BE2C (cell line): Measurements from ENCODE around the gene BOK.

ENCODE experiments used
- DNase-seq: peaks from one replicate; pipeline ENCODE4 v3.0.0-alpha.2; 2020
- H3K27me3 ChIP-seq: fragments of 250-450 bp; sonication (Bioruptor Pico); 2 replicates; pipeline ENCODE4 v1.5.1; 2020; ENCODE audit warnings: mild to moderate bottlenecking
- H3K36me3 ChIP-seq: fragments of 250-450 bp; sonication (Bioruptor Pico); 2 replicates; pipeline ENCODE4 v1.5.1; 2020; ENCODE audit warnings: mild to moderate bottlenecking
- H3K4me1 ChIP-seq: fragments of 250-450 bp; sonication (Bioruptor Pico); 2 replicates; pipeline ENCODE4 v1.5.1; 2020
- H3K4me3 ChIP-seq: 2 replicates; pipeline ENCODE4 v1.5.1; 2011; ENCODE audit warnings: low read depth, low read length
- H3K9me3 ChIP-seq: fragments of 250-450 bp; sonication (Bioruptor Pico); 2 replicates; pipeline ENCODE4 v1.5.1; 2020
- CTCF ChIP-seq: IDR thresholded peaks from 2 replicates; pipeline ENCODE4 v1.5.1; 2012; ENCODE audit warnings: mild to moderate bottlenecking, low read depth, low read length

Gene BOK

GRCh38 chr2:241547781-241548450, 10.6 kb upstream of the BOK start:
- Histone ChIP-seq H3K4me3 (no peak overlapping the region), H3K36me3 (no peaks in the 10 kb centered on the region), H3K27me3 (peaks cover under 1% of the 10 kb centered on the region), H3K4me1 (no peaks in the 10 kb centered on the region), H3K9me3 (no peaks in the 10 kb centered on the region)
- no peak for DNase-seq
- TF ChIP-seq CTCF: no peak

GRCh38 chr2:241548451-241548835, 10.1 kb upstream of the BOK start:
- DNase-seq: no peak
- Histone ChIP-seq H3K4me1 (no peaks in the 10 kb centered on the region), H3K4me3 (no peak overlapping the region), H3K27me3 (no peaks in the 10 kb centered on the region), H3K9me3 (no peaks in the 10 kb centered on the region), H3K36me3 (no peaks in the 10 kb centered on the region)
- TF ChIP-seq CTCF: no peak

GRCh38 chr2:241550616-241551580, 7.6 kb upstream of the BOK start:
- Histone ChIP-seq H3K4me1 (no peaks in the 10 kb centered on the region), H3K36me3 (no peaks in the 10 kb centered on the region), H3K9me3 (no peaks in the 10 kb centered on the region), H3K4me3 (no peak overlapping the region), H3K27me3 (no peaks in the 10 kb centered on the region)
- DNase-seq: no peak
- TF ChIP-seq CTCF: no peak

- no peak for TF ChIP-seq CTCF
- Histone ChIP-seq H3K9me3 (no peaks in the 10 kb centered on the region), H3K27me3 (no peaks in the 10 kb centered on the region), H3K36me3 (no peaks in the 10 kb centered on the region), H3K4me1 (no peaks in the 10 kb centered on the region), H3K4me3 (no peak overlapping the region)
- no peak for DNase-seq
Measured at GRCh38 chr2:241551599-241551997, 6.9 kb upstream of the BOK start.

GRCh38 chr2:241551998-241552737, 6.4 kb upstream of the BOK start:
- Histone ChIP-seq H3K4me3 (no peak overlapping the region), H3K9me3 (no peaks in the 10 kb centered on the region), H3K4me1 (no peaks in the 10 kb centered on the region), H3K36me3 (no peaks in the 10 kb centered on the region), H3K27me3 (no peaks in the 10 kb centered on the region)
- no peak for TF ChIP-seq CTCF
- no peak for DNase-seq
